HepG2 (cell line): ENCODE data around the gene NCOA4. TPM values are rescaled to one million over a fixed set of nuclear protein-coding genes. Genes with fewer than 3 reads are reported as not detected.

Experiments
- AKAP8 ChIP-seq: sonication (generic); formaldehyde crosslinking; IDR thresholded peaks from 2 replicates; pipeline ENCODE4 v1.5.1; 2020; ENCODE audit warnings: mild to moderate bottlenecking, missing genetic modification reagents
- CREM ChIP-seq, 2 experiments: sonication (generic) in 1 of 2; formaldehyde crosslinking in 1 of 2; IDR thresholded peaks; 2 replicates each; pipeline versions ENCODE4 v1.4.0 to v1.6.1; 2016 to 2020; ENCODE audit warnings: antibody characterized with exemption in 1 of 2, mild to moderate bottlenecking in 1 of 2, missing genetic modification reagents in 1 of 2
- KLF15 ChIP-seq: sonication (generic); formaldehyde crosslinking; IDR thresholded peaks from 2 replicates; pipeline ENCODE4 v1.8.1; 2023; ENCODE audit warnings: borderline replicate concordance, mild to moderate bottlenecking, inconsistent platforms, missing genetic modification reagents, mixed read lengths
- MYC ChIP-seq: sonication (generic); formaldehyde crosslinking; IDR thresholded peaks from 2 replicates; pipeline ENCODE4 v1.9.0; 2021; ENCODE audit warnings: missing genetic modification reagents, borderline replicate concordance
- PLRG1 ChIP-seq: fragments of 450-650 bp; conservative IDR thresholded peaks from 2 replicates; pipeline ENCODE4 v1.6.1; 2016
- SIN3A ChIP-seq: IDR thresholded peaks from 2 replicates; pipeline ENCODE4 v1.6.1; 2011; ENCODE audit warnings: low read depth, mild to moderate bottlenecking, control low read depth, low read length, borderline replicate concordance
- SKI ChIP-seq: fragments of 450-650 bp; IDR thresholded peaks from one replicate; pipeline ENCODE4 v1.6.1; 2018; ENCODE audit warnings: mild to moderate bottlenecking; ENCODE audit not compliant: partially characterized antibody
- SMYD3 ChIP-seq: sonication (generic); formaldehyde crosslinking; IDR thresholded peaks from 2 replicates; pipeline ENCODE4 v1.8.1; 2023; ENCODE audit warnings: mild to moderate bottlenecking, missing genetic modification reagents
- SUZ12 ChIP-seq: fragments of 150-350 bp; IDR thresholded peaks from 2 replicates; pipeline ENCODE4 v1.6.1; 2014; ENCODE audit warnings: low read depth, low read length
- ZNF3 ChIP-seq: IDR thresholded peaks from 2 replicates; pipeline ENCODE4 v1.7.0; 2017; ENCODE audit warnings: inconsistent platforms
- ZNF569 ChIP-seq: sonication (generic); formaldehyde crosslinking; IDR thresholded peaks from 2 replicates; pipeline ENCODE4 v1.5.0; 2020; ENCODE audit warnings: mild to moderate bottlenecking, missing genetic modification reagents, moderate library complexity, borderline replicate concordance
- ZNF75D ChIP-seq: sonication (generic); formaldehyde crosslinking; IDR thresholded peaks from 2 replicates; pipeline ENCODE4 v1.8.1; 2023; ENCODE audit warnings: missing genetic modification reagents, mild to moderate bottlenecking, borderline replicate concordance
- polyA plus RNA-seq, 8 experiments: library from polyadenylated mRNA; depleted of rRNA in 3 of 8; stranded (reverse) in 7 of 8; unstranded in 1 of 8; fragments of >200 nt; fragmentation: Illumina TruSeq in 4 of 8; extraction: Trizol in 4 of 8; gene quantifications; 2 replicates each; pipeline versions ENCODE4 v1.2.1 to v1.2.3, GENCODE V29; 2011 to 2016; ENCODE audit warnings: low read depth in 4 of 8, missing spikeins in 1 of 8, mixed read lengths in 1 of 8; ENCODE audit not compliant: insufficient read depth in 1 of 8
- total RNA-seq, 5 experiments: library from RNA; depleted of rRNA; stranded (reverse); fragments of >200 nt; fragmentation: Illumina TruSeq; extraction: Trizol; gene quantifications; 2 replicates each; pipeline ENCODE4 v1.2.3, GENCODE V29; 2016; ENCODE audit warnings: low read depth in 1 of 5
- TF ChIP-seq, protein P1 (sequence below): sonication (generic); formaldehyde crosslinking; IDR thresholded peaks from 2 replicates; pipeline ENCODE4 v1.5.1; 2020; ENCODE audit warnings: mild to moderate bottlenecking, missing genetic modification reagents, borderline replicate concordance
- TF ChIP-seq, protein P2 (sequence below): sonication (generic); formaldehyde crosslinking; IDR thresholded peaks from 2 replicates; pipeline ENCODE4 v1.9.0; 2021; ENCODE audit warnings: mild to moderate bottlenecking, missing genetic modification reagents
- TF ChIP-seq, protein P3 (sequence below): sonication (generic); formaldehyde crosslinking; IDR thresholded peaks from 2 replicates; pipeline ENCODE4 v1.9.0; 2022; ENCODE audit warnings: missing genetic modification reagents, mild to moderate bottlenecking, borderline replicate concordance

The NCOA4 gene
- total and polyA plus RNA-seq, 2 of the 13 experiments (the other 11 are each of a cell fraction or from before 2014, with no cell fraction given), result 306 to 400 TPM

DNA sequence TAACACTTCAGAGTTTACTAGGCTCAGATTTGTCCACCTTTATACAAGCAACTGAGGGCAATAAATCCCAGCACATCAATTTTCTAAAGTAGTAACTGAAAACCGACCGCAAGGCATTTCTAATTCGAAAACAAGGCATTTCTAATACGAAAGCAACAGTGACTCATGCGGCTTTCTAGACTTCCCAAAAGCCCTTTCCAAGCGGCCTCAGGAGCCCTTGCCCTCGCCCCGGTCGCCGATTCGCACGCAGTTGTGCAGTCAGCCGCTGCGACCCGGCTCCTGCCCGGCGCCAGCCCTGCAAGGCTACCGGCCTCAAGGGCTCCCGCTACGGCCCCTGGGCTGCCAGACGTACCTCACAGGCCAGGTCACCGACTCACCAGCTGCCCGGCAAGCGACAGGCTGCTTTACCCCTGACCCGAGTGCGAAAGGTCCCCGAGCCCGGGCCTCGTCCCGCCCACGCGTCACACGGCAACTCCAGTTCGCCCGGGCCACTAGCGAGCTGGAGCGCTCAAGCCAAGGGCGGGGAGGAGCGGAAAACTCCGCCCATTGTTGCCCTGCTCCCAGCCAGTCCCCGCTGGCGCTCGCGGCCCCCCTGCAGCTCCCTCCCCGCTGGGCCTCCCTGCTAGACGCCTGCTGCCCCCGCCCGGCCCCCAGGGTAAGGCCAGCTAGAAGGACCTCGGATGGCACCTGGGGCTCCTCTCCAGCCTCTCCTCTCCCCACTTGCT is 7.3 kb downstream of the NCOA4 start (continued):
- TF ChIP-seq, protein P1, sequence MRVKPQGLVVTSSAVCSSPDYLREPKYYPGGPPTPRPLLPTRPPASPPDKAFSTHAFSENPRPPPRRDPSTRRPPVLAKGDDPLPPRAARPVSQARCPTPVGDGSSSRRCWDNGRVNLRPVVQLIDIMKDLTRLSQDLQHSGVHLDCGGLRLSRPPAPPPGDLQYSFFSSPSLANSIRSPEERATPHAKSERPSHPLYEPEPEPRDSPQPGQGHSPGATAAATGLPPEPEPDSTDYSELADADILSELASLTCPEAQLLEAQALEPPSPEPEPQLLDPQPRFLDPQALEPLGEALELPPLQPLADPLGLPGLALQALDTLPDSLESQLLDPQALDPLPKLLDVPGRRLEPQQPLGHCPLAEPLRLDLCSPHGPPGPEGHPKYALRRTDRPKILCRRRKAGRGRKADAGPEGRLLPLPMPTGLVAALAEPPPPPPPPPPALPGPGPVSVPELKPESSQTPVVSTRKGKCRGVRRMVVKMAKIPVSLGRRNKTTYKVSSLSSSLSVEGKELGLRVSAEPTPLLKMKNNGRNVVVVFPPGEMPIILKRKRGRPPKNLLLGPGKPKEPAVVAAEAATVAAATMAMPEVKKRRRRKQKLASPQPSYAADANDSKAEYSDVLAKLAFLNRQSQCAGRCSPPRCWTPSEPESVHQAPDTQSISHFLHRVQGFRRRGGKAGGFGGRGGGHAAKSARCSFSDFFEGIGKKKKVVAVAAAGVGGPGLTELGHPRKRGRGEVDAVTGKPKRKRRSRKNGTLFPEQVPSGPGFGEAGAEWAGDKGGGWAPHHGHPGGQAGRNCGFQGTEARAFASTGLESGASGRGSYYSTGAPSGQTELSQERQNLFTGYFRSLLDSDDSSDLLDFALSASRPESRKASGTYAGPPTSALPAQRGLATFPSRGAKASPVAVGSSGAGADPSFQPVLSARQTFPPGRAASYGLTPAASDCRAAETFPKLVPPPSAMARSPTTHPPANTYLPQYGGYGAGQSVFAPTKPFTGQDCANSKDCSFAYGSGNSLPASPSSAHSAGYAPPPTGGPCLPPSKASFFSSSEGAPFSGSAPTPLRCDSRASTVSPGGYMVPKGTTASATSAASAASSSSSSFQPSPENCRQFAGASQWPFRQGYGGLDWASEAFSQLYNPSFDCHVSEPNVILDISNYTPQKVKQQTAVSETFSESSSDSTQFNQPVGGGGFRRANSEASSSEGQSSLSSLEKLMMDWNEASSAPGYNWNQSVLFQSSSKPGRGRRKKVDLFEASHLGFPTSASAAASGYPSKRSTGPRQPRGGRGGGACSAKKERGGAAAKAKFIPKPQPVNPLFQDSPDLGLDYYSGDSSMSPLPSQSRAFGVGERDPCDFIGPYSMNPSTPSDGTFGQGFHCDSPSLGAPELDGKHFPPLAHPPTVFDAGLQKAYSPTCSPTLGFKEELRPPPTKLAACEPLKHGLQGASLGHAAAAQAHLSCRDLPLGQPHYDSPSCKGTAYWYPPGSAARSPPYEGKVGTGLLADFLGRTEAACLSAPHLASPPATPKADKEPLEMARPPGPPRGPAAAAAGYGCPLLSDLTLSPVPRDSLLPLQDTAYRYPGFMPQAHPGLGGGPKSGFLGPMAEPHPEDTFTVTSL (CRISPR knock-in tag), result peak; percentile 72; the same call in 1 of the 2 replicates
- TF ChIP-seq PLRG1 (no peak), SIN3A (peak; percentile 96), ZNF3 (CRISPR knock-in tag) (no peak), KLF15 (CRISPR knock-in tag) (no peak), AKAP8 (CRISPR knock-in tag) (peak; percentile 95), ZNF75D (CRISPR knock-in tag) (no peak), SUZ12 (no peak), CREM (IDR thresholded peaks at IDR 0.05) (peak; percentile 59; the same call in 1 of the 2 replicates), CREM (CRISPR knock-in tag; IDR thresholded peaks at IDR 0.05) (peak; percentile 29; the same call in 1 of the 2 replicates), MYC (CRISPR knock-in tag) (peak; percentile 82), SMYD3 (CRISPR knock-in tag) (no peak), SKI (peak; percentile 88), ZNF569 (CRISPR knock-in tag) (no peak)
- TF ChIP-seq, protein P2, sequence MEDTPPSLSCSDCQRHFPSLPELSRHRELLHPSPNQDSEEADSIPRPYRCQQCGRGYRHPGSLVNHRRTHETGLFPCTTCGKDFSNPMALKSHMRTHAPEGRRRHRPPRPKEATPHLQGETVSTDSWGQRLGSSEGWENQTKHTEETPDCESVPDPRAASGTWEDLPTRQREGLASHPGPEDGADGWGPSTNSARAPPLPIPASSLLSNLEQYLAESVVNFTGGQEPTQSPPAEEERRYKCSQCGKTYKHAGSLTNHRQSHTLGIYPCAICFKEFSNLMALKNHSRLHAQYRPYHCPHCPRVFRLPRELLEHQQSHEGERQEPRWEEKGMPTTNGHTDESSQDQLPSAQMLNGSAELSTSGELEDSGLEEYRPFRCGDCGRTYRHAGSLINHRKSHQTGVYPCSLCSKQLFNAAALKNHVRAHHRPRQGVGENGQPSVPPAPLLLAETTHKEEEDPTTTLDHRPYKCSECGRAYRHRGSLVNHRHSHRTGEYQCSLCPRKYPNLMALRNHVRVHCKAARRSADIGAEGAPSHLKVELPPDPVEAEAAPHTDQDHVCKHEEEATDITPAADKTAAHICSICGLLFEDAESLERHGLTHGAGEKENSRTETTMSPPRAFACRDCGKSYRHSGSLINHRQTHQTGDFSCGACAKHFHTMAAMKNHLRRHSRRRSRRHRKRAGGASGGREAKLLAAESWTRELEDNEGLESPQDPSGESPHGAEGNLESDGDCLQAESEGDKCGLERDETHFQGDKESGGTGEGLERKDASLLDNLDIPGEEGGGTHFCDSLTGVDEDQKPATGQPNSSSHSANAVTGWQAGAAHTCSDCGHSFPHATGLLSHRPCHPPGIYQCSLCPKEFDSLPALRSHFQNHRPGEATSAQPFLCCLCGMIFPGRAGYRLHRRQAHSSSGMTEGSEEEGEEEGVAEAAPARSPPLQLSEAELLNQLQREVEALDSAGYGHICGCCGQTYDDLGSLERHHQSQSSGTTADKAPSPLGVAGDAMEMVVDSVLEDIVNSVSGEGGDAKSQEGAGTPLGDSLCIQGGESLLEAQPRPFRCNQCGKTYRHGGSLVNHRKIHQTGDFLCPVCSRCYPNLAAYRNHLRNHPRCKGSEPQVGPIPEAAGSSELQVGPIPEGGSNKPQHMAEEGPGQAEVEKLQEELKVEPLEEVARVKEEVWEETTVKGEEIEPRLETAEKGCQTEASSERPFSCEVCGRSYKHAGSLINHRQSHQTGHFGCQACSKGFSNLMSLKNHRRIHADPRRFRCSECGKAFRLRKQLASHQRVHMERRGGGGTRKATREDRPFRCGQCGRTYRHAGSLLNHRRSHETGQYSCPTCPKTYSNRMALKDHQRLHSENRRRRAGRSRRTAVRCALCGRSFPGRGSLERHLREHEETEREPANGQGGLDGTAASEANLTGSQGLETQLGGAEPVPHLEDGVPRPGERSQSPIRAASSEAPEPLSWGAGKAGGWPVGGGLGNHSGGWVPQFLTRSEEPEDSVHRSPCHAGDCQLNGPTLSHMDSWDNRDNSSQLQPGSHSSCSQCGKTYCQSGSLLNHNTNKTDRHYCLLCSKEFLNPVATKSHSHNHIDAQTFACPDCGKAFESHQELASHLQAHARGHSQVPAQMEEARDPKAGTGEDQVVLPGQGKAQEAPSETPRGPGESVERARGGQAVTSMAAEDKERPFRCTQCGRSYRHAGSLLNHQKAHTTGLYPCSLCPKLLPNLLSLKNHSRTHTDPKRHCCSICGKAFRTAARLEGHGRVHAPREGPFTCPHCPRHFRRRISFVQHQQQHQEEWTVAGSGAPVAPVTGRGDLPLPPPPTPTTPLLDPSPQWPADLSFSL (CRISPR knock-in tag), result no peak
- TF ChIP-seq, protein P3, sequence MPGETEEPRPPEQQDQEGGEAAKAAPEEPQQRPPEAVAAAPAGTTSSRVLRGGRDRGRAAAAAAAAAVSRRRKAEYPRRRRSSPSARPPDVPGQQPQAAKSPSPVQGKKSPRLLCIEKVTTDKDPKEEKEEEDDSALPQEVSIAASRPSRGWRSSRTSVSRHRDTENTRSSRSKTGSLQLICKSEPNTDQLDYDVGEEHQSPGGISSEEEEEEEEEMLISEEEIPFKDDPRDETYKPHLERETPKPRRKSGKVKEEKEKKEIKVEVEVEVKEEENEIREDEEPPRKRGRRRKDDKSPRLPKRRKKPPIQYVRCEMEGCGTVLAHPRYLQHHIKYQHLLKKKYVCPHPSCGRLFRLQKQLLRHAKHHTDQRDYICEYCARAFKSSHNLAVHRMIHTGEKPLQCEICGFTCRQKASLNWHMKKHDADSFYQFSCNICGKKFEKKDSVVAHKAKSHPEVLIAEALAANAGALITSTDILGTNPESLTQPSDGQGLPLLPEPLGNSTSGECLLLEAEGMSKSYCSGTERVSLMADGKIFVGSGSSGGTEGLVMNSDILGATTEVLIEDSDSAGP (CRISPR knock-in tag), result peak; percentile 90
